DND-41 (cell line): ENCODE results near the gene AVPI1.

Experiments
- EZH2 ChIP-seq: IDR thresholded peaks from 3 replicates; pipeline ENCODE4 v1.6.1; 2012; ENCODE audit warnings: borderline replicate concordance, low read depth, mild to moderate bottlenecking, moderate library complexity, low read length, inconsistent platforms; ENCODE audit not compliant: severe bottlenecking
- TF ChIP-seq, protein P1 (sequence below): IDR thresholded peaks from 2 replicates; pipeline ENCODE4 v1.5.1; 2012; ENCODE audit warnings: borderline replicate concordance, low read length, moderate library complexity, mild to moderate bottlenecking; ENCODE audit not compliant: poor library complexity, severe bottlenecking; ENCODE audit errors: extremely low read depth

DNA sequence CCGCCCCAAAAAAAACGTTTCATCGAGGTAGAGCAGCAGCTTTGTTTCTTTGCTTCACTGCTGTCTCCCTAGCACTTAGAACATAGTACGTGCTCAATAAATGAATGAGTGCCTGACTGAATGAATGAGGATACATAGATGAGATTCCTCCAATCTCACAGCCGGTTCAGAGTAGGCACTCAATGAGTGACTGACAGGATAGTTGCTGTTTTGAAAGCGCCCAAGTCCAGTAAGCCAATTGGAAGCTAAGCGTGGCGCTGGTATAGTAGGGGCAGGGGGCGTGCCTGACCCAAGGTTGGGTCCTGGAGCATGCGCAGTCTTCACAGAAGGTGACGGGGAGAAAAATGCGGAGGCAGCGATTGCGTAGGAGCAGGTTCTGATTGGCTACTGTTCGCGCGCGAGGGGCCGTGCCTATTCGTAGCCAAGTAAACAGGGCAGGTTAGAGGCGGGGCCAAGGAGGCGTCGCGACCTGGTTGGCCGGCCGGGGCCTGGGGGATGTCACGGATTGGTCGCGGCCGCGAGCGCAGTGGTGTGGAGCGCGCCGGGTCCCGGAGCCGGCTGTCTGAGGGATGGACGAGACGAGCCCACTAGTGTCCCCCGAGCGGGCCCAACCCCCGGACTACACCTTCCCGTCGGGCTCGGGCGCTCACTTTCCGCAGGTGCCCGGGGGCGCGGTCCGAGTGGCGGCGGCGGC, 46.7 kb downstream of the AVPI1 start, which contains the start of gene PI4K2A:
- TF ChIP-seq, protein P1, sequence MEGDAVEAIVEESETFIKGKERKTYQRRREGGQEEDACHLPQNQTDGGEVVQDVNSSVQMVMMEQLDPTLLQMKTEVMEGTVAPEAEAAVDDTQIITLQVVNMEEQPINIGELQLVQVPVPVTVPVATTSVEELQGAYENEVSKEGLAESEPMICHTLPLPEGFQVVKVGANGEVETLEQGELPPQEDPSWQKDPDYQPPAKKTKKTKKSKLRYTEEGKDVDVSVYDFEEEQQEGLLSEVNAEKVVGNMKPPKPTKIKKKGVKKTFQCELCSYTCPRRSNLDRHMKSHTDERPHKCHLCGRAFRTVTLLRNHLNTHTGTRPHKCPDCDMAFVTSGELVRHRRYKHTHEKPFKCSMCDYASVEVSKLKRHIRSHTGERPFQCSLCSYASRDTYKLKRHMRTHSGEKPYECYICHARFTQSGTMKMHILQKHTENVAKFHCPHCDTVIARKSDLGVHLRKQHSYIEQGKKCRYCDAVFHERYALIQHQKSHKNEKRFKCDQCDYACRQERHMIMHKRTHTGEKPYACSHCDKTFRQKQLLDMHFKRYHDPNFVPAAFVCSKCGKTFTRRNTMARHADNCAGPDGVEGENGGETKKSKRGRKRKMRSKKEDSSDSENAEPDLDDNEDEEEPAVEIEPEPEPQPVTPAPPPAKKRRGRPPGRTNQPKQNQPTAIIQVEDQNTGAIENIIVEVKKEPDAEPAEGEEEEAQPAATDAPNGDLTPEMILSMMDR: no peak
- TF ChIP-seq EZH2: no peak
